Body of pancreas (tissue), 4 donors: Measurements from ENCODE around the gene CASZ1.

Experiments
- POLR2A ChIP-seq, 3 donors: fragments of 450-650 bp; IDR thresholded peaks; one replicate each; pipeline ENCODE4 v1.6.1; 2016; ENCODE audit warnings: antibody characterized with exemption in 3 of 3, mild to moderate bottlenecking in 2 of 3
- TF ChIP-seq, protein P1 (sequence below), 7 experiments: fragments of 450-650 bp in 4 of 7; fragments of 200-600 bp in 3 of 7; sonication (generic) in 3 of 7; IDR thresholded peaks; one replicate each; pipeline ENCODE4 v1.5.1; 2016 to 2019; ENCODE audit warnings: antibody characterized with exemption in 7 of 7

DNA sequence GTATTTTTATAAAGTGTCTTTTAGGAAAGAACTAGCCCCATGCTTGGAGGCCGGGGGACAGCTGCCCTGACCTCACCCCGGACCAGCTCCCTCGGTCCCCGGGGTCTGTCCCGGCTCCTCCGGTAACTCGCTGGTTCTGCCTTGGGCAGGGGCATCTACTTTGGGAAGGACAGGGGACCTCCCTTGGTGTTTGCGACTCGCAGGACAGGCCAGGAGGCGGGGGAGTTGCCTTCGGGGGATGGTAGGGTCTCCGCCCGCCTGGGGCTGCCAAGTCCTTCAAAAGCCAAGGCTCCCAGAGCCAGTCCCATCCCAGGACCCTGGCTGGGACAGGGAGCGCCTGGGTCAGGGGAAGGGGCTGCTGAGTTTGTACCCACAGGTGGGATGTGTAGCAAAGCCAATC lies 163.8 kb downstream of the CASZ1 start:
- TF ChIP-seq, protein P1, sequence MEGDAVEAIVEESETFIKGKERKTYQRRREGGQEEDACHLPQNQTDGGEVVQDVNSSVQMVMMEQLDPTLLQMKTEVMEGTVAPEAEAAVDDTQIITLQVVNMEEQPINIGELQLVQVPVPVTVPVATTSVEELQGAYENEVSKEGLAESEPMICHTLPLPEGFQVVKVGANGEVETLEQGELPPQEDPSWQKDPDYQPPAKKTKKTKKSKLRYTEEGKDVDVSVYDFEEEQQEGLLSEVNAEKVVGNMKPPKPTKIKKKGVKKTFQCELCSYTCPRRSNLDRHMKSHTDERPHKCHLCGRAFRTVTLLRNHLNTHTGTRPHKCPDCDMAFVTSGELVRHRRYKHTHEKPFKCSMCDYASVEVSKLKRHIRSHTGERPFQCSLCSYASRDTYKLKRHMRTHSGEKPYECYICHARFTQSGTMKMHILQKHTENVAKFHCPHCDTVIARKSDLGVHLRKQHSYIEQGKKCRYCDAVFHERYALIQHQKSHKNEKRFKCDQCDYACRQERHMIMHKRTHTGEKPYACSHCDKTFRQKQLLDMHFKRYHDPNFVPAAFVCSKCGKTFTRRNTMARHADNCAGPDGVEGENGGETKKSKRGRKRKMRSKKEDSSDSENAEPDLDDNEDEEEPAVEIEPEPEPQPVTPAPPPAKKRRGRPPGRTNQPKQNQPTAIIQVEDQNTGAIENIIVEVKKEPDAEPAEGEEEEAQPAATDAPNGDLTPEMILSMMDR (IDR thresholded peaks at IDR 0.05): no peak
- no peak for TF ChIP-seq POLR2A (IDR thresholded peaks at IDR 0.05)
